ENCODE measurements around the gene XPO6.
A peak's percentile ranks its signal among the peaks of the same experiment; 100 is the strongest.

Gene XPO6

DNA sequence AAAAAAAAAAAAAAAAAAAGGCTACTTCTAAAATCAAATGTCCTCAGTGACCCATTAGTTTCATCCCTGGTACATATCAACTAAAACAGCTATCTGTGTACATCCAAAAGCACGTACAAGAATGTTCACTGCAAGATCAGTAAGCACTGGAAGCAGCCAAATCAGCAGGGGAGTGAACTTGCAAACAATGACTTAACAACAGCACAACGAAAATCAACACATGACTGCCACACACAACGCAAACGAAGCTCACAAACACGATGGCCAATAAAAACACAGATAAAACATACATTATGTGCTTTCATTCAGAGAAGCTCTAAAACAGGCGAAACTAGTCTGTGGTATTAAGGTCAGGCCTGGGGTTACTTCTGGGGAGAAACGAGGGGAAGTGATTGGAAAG lies 60.6 kb downstream of the XPO6 start:
- TF ChIP-seq GABPA (IDR thresholded peaks at IDR 0.05; ENCODE audit: low read depth) = no peak
- TF ChIP-seq, protein P1, sequence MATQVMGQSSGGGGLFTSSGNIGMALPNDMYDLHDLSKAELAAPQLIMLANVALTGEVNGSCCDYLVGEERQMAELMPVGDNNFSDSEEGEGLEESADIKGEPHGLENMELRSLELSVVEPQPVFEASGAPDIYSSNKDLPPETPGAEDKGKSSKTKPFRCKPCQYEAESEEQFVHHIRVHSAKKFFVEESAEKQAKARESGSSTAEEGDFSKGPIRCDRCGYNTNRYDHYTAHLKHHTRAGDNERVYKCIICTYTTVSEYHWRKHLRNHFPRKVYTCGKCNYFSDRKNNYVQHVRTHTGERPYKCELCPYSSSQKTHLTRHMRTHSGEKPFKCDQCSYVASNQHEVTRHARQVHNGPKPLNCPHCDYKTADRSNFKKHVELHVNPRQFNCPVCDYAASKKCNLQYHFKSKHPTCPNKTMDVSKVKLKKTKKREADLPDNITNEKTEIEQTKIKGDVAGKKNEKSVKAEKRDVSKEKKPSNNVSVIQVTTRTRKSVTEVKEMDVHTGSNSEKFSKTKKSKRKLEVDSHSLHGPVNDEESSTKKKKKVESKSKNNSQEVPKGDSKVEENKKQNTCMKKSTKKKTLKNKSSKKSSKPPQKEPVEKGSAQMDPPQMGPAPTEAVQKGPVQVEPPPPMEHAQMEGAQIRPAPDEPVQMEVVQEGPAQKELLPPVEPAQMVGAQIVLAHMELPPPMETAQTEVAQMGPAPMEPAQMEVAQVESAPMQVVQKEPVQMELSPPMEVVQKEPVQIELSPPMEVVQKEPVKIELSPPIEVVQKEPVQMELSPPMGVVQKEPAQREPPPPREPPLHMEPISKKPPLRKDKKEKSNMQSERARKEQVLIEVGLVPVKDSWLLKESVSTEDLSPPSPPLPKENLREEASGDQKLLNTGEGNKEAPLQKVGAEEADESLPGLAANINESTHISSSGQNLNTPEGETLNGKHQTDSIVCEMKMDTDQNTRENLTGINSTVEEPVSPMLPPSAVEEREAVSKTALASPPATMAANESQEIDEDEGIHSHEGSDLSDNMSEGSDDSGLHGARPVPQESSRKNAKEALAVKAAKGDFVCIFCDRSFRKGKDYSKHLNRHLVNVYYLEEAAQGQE (IDR thresholded peaks at IDR 0.05; ENCODE audit: insufficient replicate concordance, low read depth) = no peak
- TF ChIP-seq SPI1 (IDR thresholded peaks at IDR 0.05; ENCODE audit: borderline replicate concordance, low read depth) = no peak
- no peak for TF ChIP-seq POLR2AphosphoS5 (IDR thresholded peaks at IDR 0.05; ENCODE audit: low read depth)
- TF ChIP-seq, protein P2, sequence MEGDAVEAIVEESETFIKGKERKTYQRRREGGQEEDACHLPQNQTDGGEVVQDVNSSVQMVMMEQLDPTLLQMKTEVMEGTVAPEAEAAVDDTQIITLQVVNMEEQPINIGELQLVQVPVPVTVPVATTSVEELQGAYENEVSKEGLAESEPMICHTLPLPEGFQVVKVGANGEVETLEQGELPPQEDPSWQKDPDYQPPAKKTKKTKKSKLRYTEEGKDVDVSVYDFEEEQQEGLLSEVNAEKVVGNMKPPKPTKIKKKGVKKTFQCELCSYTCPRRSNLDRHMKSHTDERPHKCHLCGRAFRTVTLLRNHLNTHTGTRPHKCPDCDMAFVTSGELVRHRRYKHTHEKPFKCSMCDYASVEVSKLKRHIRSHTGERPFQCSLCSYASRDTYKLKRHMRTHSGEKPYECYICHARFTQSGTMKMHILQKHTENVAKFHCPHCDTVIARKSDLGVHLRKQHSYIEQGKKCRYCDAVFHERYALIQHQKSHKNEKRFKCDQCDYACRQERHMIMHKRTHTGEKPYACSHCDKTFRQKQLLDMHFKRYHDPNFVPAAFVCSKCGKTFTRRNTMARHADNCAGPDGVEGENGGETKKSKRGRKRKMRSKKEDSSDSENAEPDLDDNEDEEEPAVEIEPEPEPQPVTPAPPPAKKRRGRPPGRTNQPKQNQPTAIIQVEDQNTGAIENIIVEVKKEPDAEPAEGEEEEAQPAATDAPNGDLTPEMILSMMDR (IDR thresholded peaks at IDR 0.05; ENCODE audit: insufficient read depth, low read length) = no peak
- no peak overlapping the region for H3K27ac ChIP-seq (replicated peaks)
- no peak overlapping the region for H3K4me3 ChIP-seq (replicated peaks; ENCODE audit: insufficient read depth, low read length)
- no peak for DNase-seq (ENCODE audit: low read depth in 1 of 2, low spot score in 1 of 2)
- no peaks in the 10 kb centered on the region for H3K27me3 ChIP-seq (ENCODE audit: insufficient read depth, poor library complexity, severe bottlenecking)

DNA sequence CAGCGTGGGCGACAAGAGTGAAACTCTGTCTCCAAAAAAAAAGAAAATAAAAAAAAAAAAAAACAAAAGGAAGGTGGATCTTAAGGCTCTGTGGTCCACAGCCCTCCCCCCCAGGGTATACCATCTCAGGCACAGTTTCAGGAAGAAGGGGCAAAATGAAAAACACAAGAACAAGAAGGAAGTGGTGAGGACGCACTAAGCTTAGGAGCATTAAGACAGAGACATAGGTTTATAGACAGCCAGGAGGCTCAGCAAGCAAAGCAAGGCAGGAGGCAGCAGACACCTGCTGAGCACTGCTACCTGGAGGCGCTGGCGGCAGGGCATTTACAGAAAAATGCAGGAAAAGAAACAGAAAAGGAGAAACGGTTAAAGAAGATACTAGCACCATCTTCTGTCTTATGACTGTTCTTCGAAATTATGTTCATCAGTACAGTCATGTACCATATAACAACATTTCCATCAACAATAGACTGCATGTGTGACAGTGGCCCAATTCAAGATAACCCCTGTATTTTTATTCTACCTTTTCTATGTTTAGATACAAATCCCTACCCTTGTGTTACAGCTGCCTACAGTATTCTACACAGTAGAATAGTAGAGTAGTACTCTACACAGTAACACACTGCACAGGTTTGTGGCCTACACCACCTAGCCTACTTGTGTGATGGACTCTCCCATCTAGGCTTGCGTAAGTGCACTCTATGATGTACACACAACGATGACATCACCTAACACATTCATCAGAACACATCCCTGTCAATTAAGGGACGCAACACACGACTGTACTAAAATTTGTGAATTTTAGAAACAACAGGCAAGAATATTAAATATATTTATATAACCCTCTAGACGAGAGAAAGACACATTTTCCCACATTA lies 62.5 kb downstream of the XPO6 start:
- Histone ChIP-seq H3K27ac (replicated peaks) (peak overlapping the region; percentile 33; the same call in 1 of the 2 replicates), H3K27me3 (ENCODE audit: insufficient read depth, poor library complexity, severe bottlenecking) (no peaks in the 10 kb centered on the region), H3K4me3 (replicated peaks; ENCODE audit: insufficient read depth, low read length) (no peak overlapping the region)
- DNase-seq (ENCODE audit: low read depth in 1 of 2, low spot score in 1 of 2) = peak; percentile 43 to 48
- TF ChIP-seq, protein P2 (IDR thresholded peaks at IDR 0.05; ENCODE audit: insufficient read depth, low read length) = no peak
- TF ChIP-seq SPI1 (IDR thresholded peaks at IDR 0.05; ENCODE audit: borderline replicate concordance, low read depth) (peak; percentile 55; the same call in 1 of the 2 replicates), POLR2AphosphoS5 (IDR thresholded peaks at IDR 0.05; ENCODE audit: low read depth) (no peak), GABPA (IDR thresholded peaks at IDR 0.05; ENCODE audit: low read depth) (no peak)
- TF ChIP-seq, protein P1 (IDR thresholded peaks at IDR 0.05; ENCODE audit: insufficient replicate concordance, low read depth) = no peak

DNA sequence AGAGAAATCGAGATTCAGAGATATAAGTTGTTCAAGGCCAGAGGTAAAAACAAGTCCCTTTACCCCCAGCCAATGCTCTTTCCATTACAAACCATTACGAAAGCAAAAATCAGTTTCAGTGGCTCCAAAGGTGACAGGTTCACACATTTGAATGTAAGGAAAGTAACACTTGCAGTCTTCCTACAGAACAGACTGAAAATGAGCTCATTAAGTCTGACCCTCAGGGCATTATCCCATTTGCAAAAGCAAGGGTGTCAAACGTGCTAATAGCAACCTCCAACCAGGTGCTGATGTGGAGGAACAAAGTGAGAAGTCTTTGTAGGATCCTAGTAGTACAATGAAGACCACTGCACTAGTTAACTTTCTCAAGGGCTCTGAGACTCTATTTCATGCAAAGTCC lies 65.2 kb downstream of the XPO6 start:
- peak overlapping the region; percentile 46 for H3K27ac ChIP-seq (replicated peaks)
- TF ChIP-seq, protein P2 (IDR thresholded peaks at IDR 0.05; ENCODE audit: insufficient read depth, low read length) = no peak
- TF ChIP-seq SPI1 (IDR thresholded peaks at IDR 0.05; ENCODE audit: borderline replicate concordance, low read depth) = no peak
- TF ChIP-seq GABPA (IDR thresholded peaks at IDR 0.05; ENCODE audit: low read depth) = no peak
- TF ChIP-seq, protein P1 (IDR thresholded peaks at IDR 0.05; ENCODE audit: insufficient replicate concordance, low read depth) = no peak
- no peak for TF ChIP-seq POLR2AphosphoS5 (IDR thresholded peaks at IDR 0.05; ENCODE audit: low read depth)
- H3K27me3 ChIP-seq (ENCODE audit: insufficient read depth, poor library complexity, severe bottlenecking) = no peaks in the 10 kb centered on the region
- H3K4me3 ChIP-seq (replicated peaks; ENCODE audit: insufficient read depth, low read length) = no peak overlapping the region
- DNase-seq (ENCODE audit: low read depth in 1 of 2, low spot score in 1 of 2) = no peak

Data from HL-60 (cell line).